GM18499 (cell line): ENCODE data around the gene NSMCE1.
"Not testable (repeated sequence)": the region's sequence is repeated elsewhere in the genome, so short reads cannot be mapped to it uniquely, and the experiment has no call there.

ENCODE experiments used
- ATAC-seq: cut with Tn5 transposase; IDR thresholded peaks from one replicate; pipeline ENCODE4 v1.9.1; 2021; ENCODE audit warnings: moderate number of reproducible peaks; ENCODE audit not compliant: insufficient read depth, unreplicated experiment

Gene NSMCE1

DNA sequence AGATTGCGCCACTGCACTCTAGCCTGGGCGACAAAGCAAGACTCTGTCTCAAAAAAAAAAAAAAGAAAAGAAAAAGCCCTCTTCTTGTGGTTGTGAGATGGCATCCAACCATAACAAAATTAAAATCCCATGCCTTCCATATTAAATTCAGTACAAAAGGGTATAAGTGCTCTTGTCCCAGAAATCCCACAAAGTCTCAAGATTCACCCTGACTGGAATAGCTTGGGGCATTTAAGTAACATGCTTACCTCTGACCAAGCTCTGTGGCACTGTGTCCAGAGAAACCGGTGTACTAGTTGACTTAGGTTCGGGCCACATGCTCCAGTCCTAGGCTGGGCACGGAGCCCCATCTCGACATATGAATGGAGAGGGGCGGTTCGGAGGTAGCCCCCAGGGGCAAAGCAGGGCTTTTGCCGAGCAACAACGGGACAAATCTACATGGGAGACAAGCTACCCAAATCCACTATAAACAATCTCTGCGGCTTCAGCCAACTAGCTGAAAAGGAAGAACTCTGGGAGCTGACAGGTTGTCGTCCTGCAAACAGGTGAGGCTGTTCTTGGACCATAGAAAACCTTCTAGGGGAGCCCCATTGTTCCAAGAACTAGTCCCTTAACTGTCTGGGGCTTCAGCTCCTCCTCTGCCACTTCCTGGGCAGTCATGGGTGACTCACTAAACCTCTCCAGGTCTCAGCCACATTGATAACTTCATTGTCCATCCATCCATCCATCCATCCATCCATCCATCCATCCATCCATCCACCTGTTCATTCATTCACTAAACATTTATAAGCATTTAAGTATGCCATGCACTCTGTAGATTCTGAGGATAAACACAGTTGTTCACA lies 34.9 kb upstream of the NSMCE1 start:
- no peak for ATAC-seq

DNA sequence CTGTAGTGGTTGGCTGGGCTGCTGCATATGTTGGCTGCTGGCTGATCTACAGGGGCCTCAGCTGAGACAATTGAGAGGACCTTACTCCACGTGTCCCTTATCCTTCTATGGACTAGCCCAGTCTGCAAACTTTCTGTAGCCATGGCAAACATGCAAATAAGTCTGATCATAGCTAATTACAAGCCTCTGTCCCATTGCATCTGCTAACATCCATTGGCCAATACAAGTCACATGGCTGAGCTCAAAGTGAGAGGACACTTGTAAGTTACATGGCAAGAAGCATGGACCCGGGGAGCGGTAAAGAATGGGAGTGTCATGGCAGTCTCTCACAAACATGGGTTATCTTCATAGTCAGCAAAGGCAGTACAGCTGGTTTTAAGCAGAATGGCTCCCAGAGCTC lies 33.6 kb upstream of the NSMCE1 start:
- ATAC-seq = no peak

DNA sequence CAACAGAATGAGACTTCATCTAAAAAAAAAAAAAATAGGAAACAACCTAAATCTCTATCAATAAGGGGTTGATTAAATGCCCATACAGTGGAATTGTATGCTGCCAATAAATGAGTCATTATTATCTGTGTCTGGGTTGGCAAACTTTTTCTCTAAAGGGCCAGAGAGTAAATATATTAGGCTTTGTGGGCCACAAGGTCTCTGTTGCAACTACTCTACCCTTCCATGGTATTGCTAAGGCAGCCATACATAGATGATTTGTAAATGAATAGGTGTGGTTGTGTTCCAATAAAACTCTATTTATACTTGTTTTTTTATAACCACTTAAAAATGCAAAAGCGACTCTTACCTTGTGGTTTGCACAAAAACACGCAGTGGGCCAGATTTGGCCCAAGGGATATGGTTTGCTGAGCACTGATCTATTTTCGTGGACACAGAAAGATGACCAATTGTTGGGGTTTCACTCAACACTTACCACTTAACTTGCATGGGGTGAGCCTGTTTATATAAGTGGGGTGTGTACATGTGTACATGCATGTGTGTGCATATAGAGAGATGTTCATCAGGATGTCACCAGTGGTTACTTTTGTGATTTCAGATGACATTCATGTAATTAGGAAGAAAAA lies 32.8 kb upstream of the NSMCE1 start:
- peak; percentile 63 for ATAC-seq

DNA sequence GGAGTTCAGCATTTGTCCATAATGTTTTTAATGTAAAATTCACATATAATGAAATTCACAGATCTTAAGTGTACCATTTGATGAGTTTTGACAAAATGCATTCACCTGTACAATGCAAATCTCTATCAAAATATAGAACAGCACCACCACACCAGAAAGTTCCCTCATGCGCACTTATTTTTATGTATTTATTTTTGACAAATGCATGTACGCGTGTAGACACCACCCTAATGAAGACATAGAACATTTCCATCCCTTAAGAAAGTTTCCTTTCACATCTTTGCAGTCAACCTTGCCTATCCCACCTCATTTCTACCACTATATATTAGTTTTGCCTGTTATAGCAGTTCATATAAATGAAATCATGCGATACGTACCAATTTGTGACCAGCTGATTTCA lies 29.6 kb upstream of the NSMCE1 start:
- no peak for ATAC-seq

DNA sequence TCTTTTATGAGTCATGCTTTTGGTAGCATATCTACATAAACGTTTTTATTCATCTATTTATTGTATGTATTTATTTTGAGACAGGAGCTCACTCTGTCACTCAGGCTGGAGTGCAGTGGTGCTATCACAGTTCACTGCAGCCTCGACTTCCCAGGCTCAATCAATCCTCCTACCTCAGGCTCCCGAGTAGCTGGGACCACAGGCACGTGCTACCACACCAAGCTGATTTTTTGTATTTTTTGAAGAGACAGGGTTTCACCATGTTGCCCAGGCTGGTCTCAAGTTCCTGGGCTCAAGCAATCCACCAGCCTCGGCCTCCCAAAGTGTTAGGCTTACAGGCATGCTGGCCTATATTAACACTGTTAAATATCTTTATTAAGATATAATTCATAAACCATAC lies 24.8 kb upstream of the NSMCE1 start:
- no peak for ATAC-seq

DNA sequence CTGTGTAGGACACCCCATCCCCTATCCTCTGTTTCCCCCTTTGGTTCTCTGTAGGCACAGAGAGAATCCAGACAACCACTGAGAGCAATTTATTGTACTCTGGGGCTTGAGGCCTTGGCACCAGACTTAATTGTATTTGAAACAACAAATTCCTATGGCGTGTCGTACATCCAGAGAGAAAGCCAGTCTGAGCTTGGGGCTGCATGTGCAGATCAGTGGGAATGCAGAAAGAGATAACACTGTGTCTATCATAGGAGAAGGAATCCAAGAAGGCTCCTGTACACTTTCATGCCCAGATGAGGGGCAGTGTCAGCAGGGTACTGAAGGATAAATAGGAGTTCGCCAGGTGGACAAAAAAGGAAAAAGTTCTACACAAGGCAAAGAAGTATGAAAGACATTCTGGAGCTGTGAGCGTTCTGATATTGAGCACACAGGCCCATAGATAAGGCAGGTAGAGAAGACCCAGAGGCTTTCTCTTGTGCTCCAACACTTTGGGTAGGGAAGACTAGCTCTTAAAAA lies 23.2 kb upstream of the NSMCE1 start:
- no peak for ATAC-seq

DNA sequence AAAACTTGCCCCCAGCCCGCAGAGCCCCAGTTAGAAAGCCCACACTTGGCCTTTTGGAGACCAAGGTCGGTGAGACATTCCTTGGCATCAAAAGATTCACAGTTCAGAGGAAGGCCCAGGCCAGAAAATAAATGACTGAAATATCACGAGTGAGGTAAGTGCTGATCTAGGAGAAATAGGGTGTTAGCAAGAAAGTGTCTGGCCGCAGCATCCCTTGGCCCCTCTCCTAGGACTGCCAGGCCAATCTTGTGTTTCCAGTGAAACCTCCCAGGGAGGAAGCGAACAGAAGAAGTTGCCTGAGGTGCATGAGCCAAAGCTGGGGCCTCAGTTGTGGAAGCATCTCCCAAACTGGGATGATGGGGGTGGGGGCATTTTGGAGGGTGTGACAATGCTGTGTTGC lies 22.5 kb upstream of the NSMCE1 start:
- ATAC-seq = no peak

DNA sequence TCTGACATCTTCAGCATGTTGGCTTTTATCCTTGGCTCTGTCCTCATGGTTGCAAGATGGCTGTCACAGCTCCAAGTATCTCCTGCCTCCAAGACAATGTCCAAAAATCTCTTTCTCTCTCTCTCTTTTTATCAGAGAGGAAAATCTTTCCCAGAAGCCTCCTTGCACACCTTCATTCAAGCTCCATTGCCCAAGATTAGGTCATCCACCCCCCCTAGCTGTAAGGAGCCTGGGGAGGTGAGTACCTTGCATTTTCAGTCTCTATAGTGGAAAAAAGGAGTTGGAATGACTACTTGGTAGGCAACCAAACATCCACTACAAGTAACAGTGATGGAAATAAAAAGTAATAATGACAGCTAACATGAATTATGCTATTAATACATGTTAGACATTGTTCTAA lies 22.0 kb upstream of the NSMCE1 start:
- no peak for ATAC-seq

DNA sequence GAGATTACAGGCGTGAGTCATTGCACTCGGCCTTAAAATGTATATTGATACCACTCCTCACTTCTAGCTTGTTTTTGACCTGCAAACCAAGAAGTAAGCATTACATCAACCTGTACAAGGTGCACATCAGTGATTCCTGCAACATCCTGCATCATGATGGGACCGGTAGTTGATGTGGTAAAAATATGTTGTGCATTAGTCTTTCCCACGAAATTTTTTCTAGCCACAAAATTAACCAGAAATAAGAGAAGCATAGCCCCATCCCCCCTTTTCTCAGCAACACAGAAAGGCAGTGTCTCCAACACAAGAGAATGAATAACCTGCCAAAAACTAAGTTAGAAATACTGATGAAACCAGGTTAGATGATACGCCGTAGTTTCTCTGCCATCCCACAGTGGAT lies 21.1 kb upstream of the NSMCE1 start:
- no peak for ATAC-seq

DNA sequence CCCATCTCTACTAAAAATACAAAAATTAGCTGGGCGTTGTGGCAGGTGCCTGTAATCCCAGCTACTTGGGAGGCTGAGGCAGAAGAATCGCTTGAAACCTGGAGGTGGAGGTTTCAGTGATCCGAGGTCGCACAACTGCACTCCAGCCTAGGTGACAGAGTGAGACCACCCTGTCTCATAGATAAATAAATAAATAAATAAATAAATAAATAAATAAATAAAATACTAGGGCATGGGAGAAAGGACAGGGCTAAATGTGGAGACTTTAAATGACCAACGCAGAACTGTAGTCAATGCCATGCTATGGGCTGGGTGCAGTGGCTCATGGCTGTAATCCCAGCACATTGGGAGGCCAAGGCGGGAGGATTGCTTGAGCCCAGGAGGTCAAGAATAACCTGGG lies 19.7 kb upstream of the NSMCE1 start:
- ATAC-seq = not testable (repeated sequence)

DNA sequence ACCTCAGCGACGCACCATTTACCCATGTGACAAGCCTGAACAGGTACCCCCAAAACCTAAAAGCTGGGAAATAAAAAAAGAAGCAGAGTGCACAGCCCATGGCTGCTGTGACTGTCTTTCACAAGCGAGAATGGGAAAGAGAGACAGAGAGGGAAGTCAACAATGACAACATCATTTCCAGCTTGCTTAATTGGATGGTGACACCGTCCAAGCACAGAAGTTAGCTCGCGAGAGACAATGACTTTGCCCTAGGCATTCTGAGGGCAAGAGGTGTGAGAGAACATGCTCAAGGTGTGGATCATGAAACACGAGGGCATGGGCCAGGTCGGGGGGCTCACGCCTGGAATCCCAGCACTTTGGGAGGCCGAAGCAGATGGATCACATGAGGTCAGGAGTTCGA lies 19.3 kb upstream of the NSMCE1 start:
- no peak for ATAC-seq

DNA sequence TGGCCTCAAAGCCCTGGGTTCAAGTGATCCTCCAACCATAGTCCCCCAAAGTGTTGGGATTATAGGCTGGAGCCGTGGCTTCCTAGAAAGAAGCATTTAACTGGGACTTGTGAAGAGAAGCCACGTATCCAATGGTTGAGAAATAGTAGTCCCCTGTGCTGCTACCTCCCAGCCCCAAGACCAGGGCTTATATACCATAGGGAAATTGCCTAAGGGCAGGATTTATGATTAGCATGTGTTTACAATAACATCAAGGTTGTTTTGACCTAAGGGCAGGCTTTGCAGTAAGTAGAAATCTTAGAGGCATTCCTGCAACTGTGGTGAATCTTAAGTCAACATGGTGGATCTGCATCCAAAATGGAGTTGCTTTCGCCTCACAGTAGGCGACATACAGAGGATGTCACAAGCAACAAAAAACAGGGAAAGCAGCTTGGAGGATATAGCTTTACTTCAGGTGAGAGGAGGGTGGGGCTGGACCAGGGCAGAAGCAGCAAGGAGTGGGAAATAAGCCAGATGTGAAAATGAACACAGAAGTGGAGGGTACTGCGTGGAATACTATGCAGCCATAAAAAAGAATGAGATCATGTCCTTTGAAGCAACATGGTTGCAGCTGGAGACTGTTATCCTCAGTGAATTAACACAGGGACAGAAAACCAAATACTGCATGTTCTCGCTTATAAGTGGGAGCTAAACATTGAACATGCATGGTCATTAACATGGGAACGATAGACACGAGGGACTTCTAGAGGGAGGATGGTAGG lies 18.7 kb upstream of the NSMCE1 start:
- no peak for ATAC-seq

DNA sequence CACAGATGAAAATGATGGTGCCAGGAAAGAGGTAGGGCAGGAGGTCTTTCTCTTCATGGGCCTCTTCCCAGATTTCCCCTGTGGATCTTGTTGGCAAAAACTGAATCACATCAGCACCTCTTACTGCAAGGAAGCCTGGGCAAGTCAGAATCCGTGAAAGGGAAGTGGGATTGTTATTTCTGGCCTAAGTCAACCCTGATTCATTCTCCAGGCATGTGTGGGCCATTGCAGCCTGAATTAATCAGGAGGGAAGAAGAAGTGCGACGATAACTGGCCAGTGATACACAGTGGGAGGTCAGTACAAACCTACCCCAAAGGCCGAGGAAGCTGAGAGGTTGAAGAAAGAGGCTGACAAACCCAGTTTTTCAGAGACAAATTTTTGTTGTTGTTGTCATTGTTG lies 17.9 kb upstream of the NSMCE1 start:
- no peak for ATAC-seq

DNA sequence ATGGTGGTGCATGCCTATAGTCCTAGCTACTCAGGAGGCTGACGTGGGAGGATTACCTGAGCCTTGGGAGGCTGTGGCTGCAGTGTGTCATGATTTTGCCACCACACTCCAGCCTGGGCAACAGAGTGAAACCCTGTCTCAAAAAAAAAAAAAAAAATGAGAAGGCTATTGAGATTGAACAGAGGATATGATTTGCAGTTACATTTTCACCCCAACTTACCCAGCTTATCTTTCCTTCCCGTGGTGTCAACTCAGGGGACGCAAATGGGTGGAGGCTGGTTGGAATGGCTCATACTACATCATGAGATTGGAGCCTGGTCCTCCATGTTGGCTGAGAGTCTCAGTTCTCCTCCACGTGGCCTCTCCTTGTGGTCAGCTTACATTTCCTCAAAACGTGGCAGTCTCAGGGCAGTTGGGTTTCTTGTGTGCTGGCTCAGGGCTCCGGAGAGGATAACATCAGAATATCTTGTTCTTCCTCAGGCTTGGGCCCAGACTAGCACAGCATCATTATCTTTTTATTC lies 17.2 kb upstream of the NSMCE1 start:
- ATAC-seq = no peak

DNA sequence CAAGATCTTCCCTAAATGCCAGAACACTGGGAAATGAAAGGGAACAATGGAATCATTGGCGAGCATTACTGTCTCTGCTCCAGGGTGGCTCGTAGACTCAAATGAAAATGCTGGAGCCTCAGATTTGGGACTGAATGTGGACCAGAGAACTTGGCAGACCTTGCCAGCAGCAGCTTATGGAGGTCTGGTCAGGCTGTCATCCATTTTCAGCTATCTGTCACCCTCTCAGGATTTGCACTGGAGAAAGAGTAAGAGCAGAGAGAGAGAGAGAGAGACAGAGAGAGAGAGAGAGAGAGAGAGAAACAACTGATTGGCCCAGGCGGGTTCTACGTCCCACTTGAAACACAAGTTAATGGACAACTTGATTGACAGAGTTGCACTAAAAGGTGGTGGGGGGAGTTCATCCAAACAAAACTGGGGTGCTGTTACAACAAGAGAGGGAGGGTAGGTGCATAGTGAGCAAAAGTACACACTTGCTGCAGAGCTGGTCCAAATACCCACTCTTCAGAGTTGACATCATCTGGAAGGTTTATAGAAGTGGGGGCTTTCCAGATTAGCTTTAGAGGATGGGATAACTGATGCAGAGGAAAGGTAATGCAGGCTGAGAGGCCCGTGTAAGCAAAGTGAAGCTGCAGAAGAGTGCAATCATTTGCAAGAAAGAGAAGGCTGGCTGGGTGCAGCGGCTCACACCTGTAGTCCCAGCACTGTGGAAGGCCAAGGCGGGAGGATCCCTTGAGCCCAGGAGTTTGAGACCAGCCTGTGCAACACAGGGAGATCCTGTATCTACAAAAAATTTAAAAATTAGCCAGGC lies 16.5 kb upstream of the NSMCE1 start:
- ATAC-seq = no peak

DNA sequence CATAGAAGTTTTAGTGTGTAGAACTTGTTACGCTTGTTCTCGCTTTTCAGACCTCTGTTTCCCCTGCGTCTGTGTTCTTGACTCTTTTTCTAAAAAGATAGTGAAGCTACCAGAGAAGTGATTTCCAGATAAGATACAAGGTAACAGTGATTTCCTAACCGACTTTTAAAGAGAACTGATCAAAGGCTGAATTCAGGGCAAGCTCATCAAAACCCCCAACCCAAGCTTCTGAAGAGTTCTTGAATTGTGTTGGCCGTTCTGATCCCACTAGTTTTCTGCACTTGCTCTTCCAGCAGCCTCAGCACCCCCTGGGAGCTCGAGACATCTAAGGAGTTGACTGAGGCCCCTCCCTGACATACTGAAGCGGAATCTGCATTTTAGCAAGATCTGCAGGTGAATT lies 12.7 kb upstream of the NSMCE1 start:
- no peak for ATAC-seq

DNA sequence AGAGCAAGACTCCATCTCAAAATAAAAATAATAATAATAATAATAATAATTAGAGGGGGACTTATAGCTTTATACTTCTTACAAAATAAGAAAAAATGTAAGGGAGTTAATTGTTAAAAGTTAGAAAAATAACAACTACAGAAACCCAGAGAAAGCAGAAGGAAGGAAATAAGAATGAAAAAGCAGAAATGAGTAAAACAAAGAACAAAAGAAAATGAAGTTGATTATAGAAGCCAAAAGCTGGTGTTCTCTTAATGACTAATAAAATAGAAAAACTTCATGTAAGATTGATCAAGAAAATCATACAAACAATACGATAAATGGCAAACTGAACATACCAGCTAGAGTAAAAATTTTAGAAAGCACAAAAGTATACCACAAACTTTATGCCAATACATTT lies 6.8 kb upstream of the NSMCE1 start:
- no peak for ATAC-seq

DNA sequence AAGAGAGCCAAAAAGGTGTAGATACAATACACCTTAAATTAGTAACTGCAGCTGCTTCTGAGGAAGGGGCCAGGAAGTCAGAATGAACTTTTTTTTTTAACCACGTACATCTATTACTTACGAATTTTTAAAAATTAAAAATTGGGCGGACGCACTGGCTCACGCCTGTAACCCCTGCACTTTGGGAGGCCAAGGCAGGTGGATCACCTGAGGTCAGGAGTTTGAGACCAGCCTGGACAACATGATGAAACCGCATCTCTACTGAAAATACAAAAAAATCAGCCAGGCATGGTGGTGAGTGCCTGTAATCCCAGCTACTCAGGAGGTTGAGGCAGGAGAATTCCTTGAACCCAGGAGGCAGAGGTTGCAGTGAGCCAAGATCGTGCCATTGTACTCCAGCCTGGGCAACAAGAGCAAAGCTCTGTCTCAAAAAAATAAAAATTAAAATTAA lies 5.9 kb upstream of the NSMCE1 start:
- ATAC-seq = not testable (repeated sequence)

DNA sequence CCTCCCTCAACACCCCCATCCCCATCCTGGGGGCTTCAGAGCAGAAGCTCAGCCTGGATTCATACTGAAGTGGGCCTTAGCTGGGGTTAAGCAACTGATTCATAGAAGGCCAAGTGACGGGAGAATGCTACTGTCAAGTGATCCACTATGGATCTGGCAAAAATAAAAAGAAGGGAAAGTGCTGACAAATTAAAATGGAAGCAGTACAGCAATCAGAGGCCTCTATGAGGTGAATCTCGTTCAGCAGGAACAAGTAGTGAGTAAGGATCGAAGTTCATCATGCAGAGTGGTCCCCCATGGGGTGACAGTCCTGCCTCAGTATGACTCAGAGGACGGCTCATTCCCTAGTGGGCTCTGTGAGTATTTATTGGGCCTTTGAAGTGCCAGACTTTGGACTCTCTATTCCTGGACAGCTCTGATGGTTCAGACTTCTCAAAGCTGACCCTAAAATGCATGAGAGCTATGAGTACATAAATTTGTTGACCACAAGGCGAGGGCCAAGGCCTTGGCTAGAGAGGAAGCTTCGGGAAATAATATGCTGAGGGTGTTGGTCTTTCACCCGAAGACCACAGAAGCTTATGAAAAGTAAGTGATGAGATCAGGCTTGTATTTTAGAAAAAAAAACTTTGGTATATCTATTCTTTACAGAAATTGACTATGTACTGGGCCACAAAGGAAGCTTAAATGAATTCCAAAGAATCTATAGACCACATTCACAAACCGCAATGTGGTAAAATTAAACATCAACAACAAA lies 5.3 kb upstream of the NSMCE1 start:
- no peak for ATAC-seq
